ENCODE measurements around the gene CCDC34. TPM values are rescaled to one million over a fixed set of nuclear protein-coding genes. Genes with fewer than 3 reads are reported as not detected.

The CCDC34 gene
- total and polyA plus RNA-seq, 2 experiments from 2014 or later, result 10.1 to 56.0 TPM

DNA sequence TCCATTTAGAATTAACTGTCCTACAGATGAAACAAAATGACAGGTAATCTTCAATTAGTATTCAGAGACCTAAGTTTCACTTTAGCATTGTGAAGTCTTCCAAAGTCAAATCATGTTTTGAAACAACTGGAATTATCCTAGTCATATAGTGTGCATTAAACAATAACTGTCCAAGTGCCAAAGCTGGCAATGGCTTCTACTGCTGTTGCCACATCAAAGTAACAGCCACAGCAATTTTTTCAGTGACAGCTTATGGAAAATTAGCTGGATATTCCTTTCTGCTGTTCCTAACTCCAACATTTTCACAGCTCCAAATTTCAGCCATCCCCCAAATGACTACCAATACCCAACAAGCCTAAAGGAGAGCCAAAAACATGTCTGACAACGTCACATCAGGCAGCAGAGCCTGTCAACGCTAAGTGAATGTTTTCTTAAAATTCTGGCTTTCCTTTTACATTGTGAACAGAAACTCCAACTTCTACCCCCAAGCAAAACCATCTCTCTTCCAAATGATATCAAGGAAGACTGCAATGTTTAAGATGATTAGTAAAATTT is 45.3 kb upstream of the CCDC34 start (continued):
- TF ChIP-seq, protein P1, sequence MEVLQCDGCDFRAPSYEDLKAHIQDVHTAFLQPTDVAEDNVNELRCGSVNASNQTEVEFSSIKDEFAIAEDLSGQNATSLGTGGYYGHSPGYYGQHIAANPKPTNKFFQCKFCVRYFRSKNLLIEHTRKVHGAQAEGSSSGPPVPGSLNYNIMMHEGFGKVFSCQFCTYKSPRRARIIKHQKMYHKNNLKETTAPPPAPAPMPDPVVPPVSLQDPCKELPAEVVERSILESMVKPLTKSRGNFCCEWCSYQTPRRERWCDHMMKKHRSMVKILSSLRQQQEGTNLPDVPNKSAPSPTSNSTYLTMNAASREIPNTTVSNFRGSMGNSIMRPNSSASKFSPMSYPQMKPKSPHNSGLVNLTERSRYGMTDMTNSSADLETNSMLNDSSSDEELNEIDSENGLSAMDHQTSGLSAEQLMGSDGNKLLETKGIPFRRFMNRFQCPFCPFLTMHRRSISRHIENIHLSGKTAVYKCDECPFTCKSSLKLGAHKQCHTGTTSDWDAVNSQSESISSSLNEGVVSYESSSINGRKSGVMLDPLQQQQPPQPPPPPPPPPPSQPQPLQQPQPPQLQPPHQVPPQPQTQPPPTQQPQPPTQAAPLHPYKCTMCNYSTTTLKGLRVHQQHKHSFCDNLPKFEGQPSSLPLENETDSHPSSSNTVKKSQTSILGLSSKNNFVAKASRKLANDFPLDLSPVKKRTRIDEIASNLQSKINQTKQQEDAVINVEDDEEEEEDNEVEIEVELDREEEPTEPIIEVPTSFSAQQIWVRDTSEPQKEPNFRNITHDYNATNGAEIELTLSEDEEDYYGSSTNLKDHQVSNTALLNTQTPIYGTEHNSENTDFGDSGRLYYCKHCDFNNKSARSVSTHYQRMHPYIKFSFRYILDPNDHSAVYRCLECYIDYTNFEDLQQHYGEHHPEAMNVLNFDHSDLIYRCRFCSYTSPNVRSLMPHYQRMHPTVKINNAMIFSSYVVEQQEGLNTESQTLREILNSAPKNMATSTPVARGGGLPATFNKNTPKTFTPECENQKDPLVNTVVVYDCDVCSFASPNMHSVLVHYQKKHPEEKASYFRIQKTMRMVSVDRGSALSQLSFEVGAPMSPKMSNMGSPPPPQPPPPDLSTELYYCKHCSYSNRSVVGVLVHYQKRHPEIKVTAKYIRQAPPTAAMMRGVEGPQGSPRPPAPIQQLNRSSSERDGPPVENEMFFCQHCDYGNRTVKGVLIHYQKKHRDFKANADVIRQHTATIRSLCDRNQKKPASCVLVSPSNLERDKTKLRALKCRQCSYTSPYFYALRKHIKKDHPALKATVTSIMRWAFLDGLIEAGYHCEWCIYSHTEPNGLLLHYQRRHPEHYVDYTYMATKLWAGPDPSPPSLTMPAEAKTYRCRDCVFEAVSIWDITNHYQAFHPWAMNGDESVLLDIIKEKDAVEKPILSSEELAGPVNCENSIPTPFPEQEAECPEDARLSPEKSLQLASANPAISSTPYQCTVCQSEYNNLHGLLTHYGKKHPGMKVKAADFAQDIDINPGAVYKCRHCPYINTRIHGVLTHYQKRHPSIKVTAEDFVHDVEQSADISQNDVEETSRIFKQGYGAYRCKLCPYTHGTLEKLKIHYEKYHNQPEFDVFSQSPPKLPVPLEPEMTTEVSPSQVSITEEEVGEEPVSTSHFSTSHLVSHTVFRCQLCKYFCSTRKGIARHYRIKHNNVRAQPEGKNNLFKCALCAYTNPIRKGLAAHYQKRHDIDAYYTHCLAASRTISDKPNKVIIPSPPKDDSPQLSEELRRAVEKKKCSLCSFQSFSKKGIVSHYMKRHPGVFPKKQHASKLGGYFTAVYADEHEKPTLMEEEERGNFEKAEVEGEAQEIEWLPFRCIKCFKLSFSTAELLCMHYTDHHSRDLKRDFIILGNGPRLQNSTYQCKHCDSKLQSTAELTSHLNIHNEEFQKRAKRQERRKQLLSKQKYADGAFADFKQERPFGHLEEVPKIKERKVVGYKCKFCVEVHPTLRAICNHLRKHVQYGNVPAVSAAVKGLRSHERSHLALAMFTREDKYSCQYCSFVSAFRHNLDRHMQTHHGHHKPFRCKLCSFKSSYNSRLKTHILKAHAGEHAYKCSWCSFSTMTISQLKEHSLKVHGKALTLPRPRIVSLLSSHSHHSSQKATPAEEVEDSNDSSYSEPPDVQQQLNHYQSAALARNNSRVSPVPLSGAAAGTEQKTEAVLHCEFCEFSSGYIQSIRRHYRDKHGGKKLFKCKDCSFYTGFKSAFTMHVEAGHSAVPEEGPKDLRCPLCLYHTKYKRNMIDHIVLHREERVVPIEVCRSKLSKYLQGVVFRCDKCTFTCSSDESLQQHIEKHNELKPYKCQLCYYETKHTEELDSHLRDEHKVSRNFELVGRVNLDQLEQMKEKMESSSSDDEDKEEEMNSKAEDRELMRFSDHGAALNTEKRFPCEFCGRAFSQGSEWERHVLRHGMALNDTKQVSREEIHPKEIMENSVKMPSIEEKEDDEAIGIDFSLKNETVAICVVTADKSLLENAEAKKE (CRISPR knock-in tag; IDR thresholded peaks at IDR 0.05), result no peak

DNA sequence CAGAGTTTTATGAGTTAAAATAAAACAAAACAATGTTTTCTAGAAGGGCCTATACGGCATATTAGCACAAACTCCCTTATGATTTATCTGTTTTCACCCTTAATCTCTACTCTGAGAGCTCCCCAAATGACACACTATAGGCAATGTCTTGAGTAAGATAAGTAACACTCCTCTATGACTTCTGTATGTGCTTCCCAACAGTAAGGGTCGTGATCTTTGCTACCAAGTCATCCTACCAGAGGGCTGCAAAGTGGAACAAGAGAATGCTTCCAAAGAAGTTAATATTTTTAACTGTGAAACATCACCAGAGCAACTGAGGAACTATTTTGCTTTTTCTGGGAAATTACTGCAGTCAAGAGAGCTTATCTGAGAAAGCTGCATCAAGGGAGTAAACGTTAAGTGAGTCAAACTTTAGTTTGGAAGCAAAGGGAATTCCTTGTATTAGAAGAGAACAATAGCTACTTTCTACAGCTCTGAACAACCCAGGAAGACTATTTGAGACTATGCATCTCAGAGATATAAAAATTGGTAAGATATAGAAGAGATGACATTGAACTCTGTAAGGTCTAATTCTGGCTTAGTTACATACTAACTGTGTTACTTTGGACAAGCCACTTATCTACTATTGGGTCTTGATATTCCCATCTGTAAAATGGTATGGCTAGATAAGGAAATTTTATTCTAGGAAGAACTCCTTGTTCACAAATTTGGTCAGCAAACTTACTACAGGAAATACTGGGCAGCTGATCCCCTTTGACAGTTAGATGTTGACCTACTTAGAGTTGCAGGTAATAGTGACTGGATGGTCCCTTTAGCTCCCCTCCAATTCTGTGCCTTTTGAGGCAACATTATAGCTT is 43.7 kb upstream of the CCDC34 start:
- no peaks in the 10 kb centered on the region for H3K9me2 ChIP-seq (ENCODE audit: insufficient read depth)
- H3K27ac ChIP-seq (ENCODE audit: low read depth), result no peak overlapping the region
- H3K36me3 ChIP-seq (ENCODE audit: insufficient read depth), result no peaks in the 10 kb centered on the region
- ATAC-seq (no peak), DNase-seq (ENCODE audit: low spot score) (no peak)
- no peak overlapping the region for H2AFZ ChIP-seq
- no peak overlapping the region for H3K4me3 ChIP-seq
- peaks cover 60% of the 10 kb centered on the region for H3K79me2 ChIP-seq (replicated peaks; ENCODE audit: insufficient read depth)
- Mint-ChIP-seq H3K4me1 (peaks cover 5% of the 10 kb centered on the region; the same call in 2 of the 3 replicates), H3K27me3 (ENCODE audit: insufficient read depth, low read depth, poor library complexity) (no peaks in the 10 kb centered on the region), H3K4me3 (no peak overlapping the region), H3K27ac (no peak overlapping the region), H3K36me3 (ENCODE audit: low read depth) (no peaks in the 10 kb centered on the region), H3K9me3 (no peaks in the 10 kb centered on the region)
- H3K4me2 ChIP-seq, result no peak overlapping the region
- no peaks in the 10 kb centered on the region for H3K27me3 ChIP-seq (ENCODE audit: insufficient read depth)
- H3F3A ChIP-seq (replicated peaks; ENCODE audit: low read depth), result no peaks in the 10 kb centered on the region
- peaks cover 1% of the 10 kb centered on the region for H4K20me1 ChIP-seq (replicated peaks; ENCODE audit: insufficient read depth)
- H3K4me1 ChIP-seq (ENCODE audit: insufficient read depth), result no peaks in the 10 kb centered on the region
- TF ChIP-seq, protein P2, sequence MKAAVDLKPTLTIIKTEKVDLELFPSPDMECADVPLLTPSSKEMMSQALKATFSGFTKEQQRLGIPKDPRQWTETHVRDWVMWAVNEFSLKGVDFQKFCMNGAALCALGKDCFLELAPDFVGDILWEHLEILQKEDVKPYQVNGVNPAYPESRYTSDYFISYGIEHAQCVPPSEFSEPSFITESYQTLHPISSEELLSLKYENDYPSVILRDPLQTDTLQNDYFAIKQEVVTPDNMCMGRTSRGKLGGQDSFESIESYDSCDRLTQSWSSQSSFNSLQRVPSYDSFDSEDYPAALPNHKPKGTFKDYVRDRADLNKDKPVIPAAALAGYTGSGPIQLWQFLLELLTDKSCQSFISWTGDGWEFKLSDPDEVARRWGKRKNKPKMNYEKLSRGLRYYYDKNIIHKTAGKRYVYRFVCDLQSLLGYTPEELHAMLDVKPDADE (IDR thresholded peaks at IDR 0.05), result no peak
- no peak for TF ChIP-seq ZNF331 (CRISPR knock-in tag; IDR thresholded peaks at IDR 0.05; ENCODE audit: low read depth)
- no peak for TF ChIP-seq ZNF114 (CRISPR knock-in tag; IDR thresholded peaks at IDR 0.05)
- TF ChIP-seq NANOG (IDR thresholded peaks at IDR 0.05; ENCODE audit: borderline replicate concordance), result no peak
- no peak for TF ChIP-seq EZH2 (IDR thresholded peaks at IDR 0.05; ENCODE audit: low read depth, unreplicated experiment)
- no peak for TF ChIP-seq STAT1 (IDR thresholded peaks at IDR 0.05; ENCODE audit: unreplicated experiment)
- TF ChIP-seq EZH2phosphoT487 (IDR thresholded peaks at IDR 0.05; ENCODE audit: unreplicated experiment), result no peak
- TF ChIP-seq JUNB (IDR thresholded peaks at IDR 0.05; ENCODE audit: unreplicated experiment), result no peak

Measured in GM23338 (cell line).